ENCODE measurements around the gene NKAPD1. TPM values are rescaled to one million over a fixed set of nuclear protein-coding genes. Genes with fewer than 3 reads are reported as not detected.

Gene NKAPD1
- total RNA-seq, 1 experiment from 2014 or later: 19.4 TPM

- Histone ChIP-seq H3K27me3 (ENCODE audit: insufficient read depth, low read length) (no peaks in the 10 kb centered on the region), H2AFZ (ENCODE audit: low read depth, low read length, poor library complexity, severe bottlenecking) (no peak overlapping the region), H3K36me3 (ENCODE audit: control insufficient read depth in 1 of 2, insufficient read depth in 2 of 2, low read length in 2 of 2) (peaks cover 30 to 36% of the 10 kb centered on the region in 2 experiments), H3K4me1 (ENCODE audit: control insufficient read depth in 1 of 2, insufficient read depth in 2 of 2, low read length in 2 of 2) (no peaks in the 10 kb centered on the region), H4K20me1 (ENCODE audit: insufficient read depth) (no peaks in the 10 kb centered on the region), H3K4me2 (ENCODE audit: low read length) (no peak overlapping the region), H3K4me3 (replicated peaks in 1 of 2; ENCODE audit: low read depth in 1 of 2, low read length in 2 of 2) (no peak overlapping the region), H3K27ac (ENCODE audit: low read depth, low read length) (no peak overlapping the region), H3K9me2 (ENCODE audit: insufficient read depth) (no peaks in the 10 kb centered on the region), H3K9ac (ENCODE audit: low read length) (no peak overlapping the region), H3K79me2 (ENCODE audit: insufficient read depth, low read length) (no peaks in the 10 kb centered on the region; the same call in 1 of the 2 replicates), H3K9me3 (ENCODE audit: control insufficient read depth in 1 of 2, insufficient read depth in 1 of 2, low read depth in 1 of 2, low read length in 2 of 2) (no peaks in the 10 kb centered on the region)
- ATAC-seq: no peak
- intact Hi-C loops (cut with micrococcal nuclease): no loop called here
- TF ChIP-seq EZH2 (IDR thresholded peaks at IDR 0.05): no peak
- TF ChIP-seq ATF3 (IDR thresholded peaks at IDR 0.05): no peak
- TF ChIP-seq EGR1 (IDR thresholded peaks at IDR 0.05; ENCODE audit: low read depth): no peak
- no peak for TF ChIP-seq CEBPB (IDR thresholded peaks at IDR 0.05; ENCODE audit: low read depth)
- TF ChIP-seq CTCF (IDR thresholded peaks at IDR 0.05 in 2 of 3, conservative IDR thresholded peaks at IDR 0.05 in 1 of 3; ENCODE audit: borderline replicate concordance in 1 of 3, insufficient read depth in 1 of 3, low read depth in 2 of 3, low read length in 2 of 3): no peak
- no peak for TF ChIP-seq MAX (IDR thresholded peaks at IDR 0.05)
- no peak for TF ChIP-seq ZNF274 (IDR thresholded peaks at IDR 0.05; ENCODE audit: low read depth, low read length)
- no peak for TF ChIP-seq ELF1 (IDR thresholded peaks at IDR 0.05; ENCODE audit: borderline replicate concordance, low read depth)
- TF ChIP-seq ZFX (IDR thresholded peaks at IDR 0.05): no peak
- no peak for TF ChIP-seq EZH2phosphoT487 (IDR thresholded peaks at IDR 0.05; ENCODE audit: borderline replicate concordance)
- TF ChIP-seq CBX3 (IDR thresholded peaks at IDR 0.05; ENCODE audit: low read depth): no peak
- no peak for TF ChIP-seq POLR2A (IDR thresholded peaks at IDR 0.05; ENCODE audit: borderline replicate concordance, extremely low read depth, insufficient read depth, insufficient read length)
- no peak for TF ChIP-seq SIN3A (IDR thresholded peaks at IDR 0.05; ENCODE audit: low read depth)
- TF ChIP-seq REST (IDR thresholded peaks at IDR 0.05; ENCODE audit: low read depth): no peak
- no peak for TF ChIP-seq POLR2AphosphoS5 (IDR thresholded peaks at IDR 0.05; ENCODE audit: low read depth, low read length)
- TF ChIP-seq JUND (IDR thresholded peaks at IDR 0.05): no peak
- no peak for TF ChIP-seq RAD21 (IDR thresholded peaks at IDR 0.05; ENCODE audit: low read depth)
- TF ChIP-seq YY1 (IDR thresholded peaks at IDR 0.05; ENCODE audit: extremely low read depth, insufficient replicate concordance, low read depth, low read length): no peak
- no peak for TF ChIP-seq SRF (IDR thresholded peaks at IDR 0.05; ENCODE audit: low read depth)
- no peak for DNase-seq (ENCODE audit: low read depth, low spot score)
- BruUV-seq (replicated peaks): TSS peak; percentile 29
- ChIA-PET RAD21 (ENCODE audit: low non-redundant PET in 1 of 2, low total read pairs in 2 of 2, uncharacterized antibody in 2 of 2, unreplicated experiment in 2 of 2) (no interaction called here), CTCF (no interaction called here), POLR2A (no interaction called here)
Measured at GRCh38 chr11:112057170-112057569, 16.9 kb upstream of the NKAPD1 start.
